Activated T-cell treated with anti-CD3 and anti-CD28 coated beads, Interleukin-2, amount 50 U/mL, for 24 hours (primary cell): Measurements from ENCODE around the gene DGKD.
"Not testable (repeated sequence)": the region's sequence is repeated elsewhere in the genome, so short reads cannot be mapped to it uniquely, and the experiment has no call there.

ENCODE experiments used
- DNase-seq: peaks from one replicate; pipeline ENCODE4 v3.0.0-alpha.2; 2020
- H3K27ac Mint-ChIP-seq: 2 replicates; pipeline ENCODE4 v1.8.0; 2020; ENCODE audit warnings: mild to moderate bottlenecking, mixed read lengths
- H3K27me3 Mint-ChIP-seq: 2 replicates; pipeline ENCODE4 v1.8.0; 2020; ENCODE audit warnings: mixed read lengths
- H3K36me3 Mint-ChIP-seq: 2 replicates; pipeline ENCODE4 v1.8.0; 2020; ENCODE audit warnings: low read depth, mixed read lengths
- H3K4me1 Mint-ChIP-seq: 2 replicates; pipeline ENCODE4 v1.8.0; 2020; ENCODE audit warnings: low read depth, mixed read lengths
- H3K4me3 Mint-ChIP-seq: 2 replicates; pipeline ENCODE4 v1.8.0; 2020; ENCODE audit warnings: mild to moderate bottlenecking, moderate library complexity, mixed read lengths
- H3K9me3 Mint-ChIP-seq: 2 replicates; pipeline ENCODE4 v1.8.0; 2020; ENCODE audit warnings: mixed read lengths

The DGKD gene

GRCh38 chr2:233361297-233361696, 7.0 kb downstream of the DGKD start:
- Mint-ChIP-seq H3K4me3 (no peak overlapping the region), H3K9me3 (peaks cover 3% of the 10 kb centered on the region), H3K27me3 (no peaks in the 10 kb centered on the region), H3K4me1 (peaks cover 75% of the 10 kb centered on the region), H3K36me3 (peaks cover 78% of the 10 kb centered on the region), H3K27ac (peak overlapping the region; percentile 48)
- DNase-seq, result no peak

- Mint-ChIP-seq H3K4me1 (peaks cover 70% of the 10 kb centered on the region), H3K27ac (no peak overlapping the region), H3K4me3 (no peak overlapping the region), H3K27me3 (no peaks in the 10 kb centered on the region), H3K36me3 (peaks cover 71% of the 10 kb centered on the region), H3K9me3 (peaks cover 3% of the 10 kb centered on the region)
- DNase-seq, result no peak
These were observed 8.4 kb downstream of the DGKD start for GRCh38 chr2:233362742-233363141.

GRCh38 chr2:233363744-233364235, 9.5 kb downstream of the DGKD start:
- Mint-ChIP-seq H3K4me1 (peaks cover 70% of the 10 kb centered on the region), H3K27me3 (no peaks in the 10 kb centered on the region), H3K4me3 (no peak overlapping the region), H3K9me3 (peaks cover 3% of the 10 kb centered on the region), H3K36me3 (peaks cover 69% of the 10 kb centered on the region), H3K27ac (peak overlapping the region; percentile 3)
- no peak for DNase-seq

GRCh38 chr2:233365861-233366520, 11.7 kb downstream of the DGKD start:
- Mint-ChIP-seq H3K36me3 (peaks cover 60% of the 10 kb centered on the region), H3K9me3 (peaks cover 3% of the 10 kb centered on the region), H3K4me3 (no peak overlapping the region), H3K27ac (peak overlapping the region; percentile 69), H3K27me3 (no peaks in the 10 kb centered on the region), H3K4me1 (peaks cover 69% of the 10 kb centered on the region)
- DNase-seq, result no peak

- Mint-ChIP-seq H3K36me3 (peaks cover 63% of the 10 kb centered on the region), H3K27ac (peak overlapping the region; percentile 52), H3K4me3 (no peak overlapping the region), H3K4me1 (peaks cover 65% of the 10 kb centered on the region), H3K27me3 (no peaks in the 10 kb centered on the region), H3K9me3 (peaks cover 3% of the 10 kb centered on the region)
- DNase-seq, result no peak
These were observed 13.3 kb downstream of the DGKD start for GRCh38 chr2:233367586-233367985.

GRCh38 chr2:233368756-233369155, 14.5 kb downstream of the DGKD start:
- no peaks in the 10 kb centered on the region for H3K27me3 Mint-ChIP-seq
- peaks cover 63% of the 10 kb centered on the region for H3K36me3 Mint-ChIP-seq
- peaks cover under 1% of the 10 kb centered on the region for H3K9me3 Mint-ChIP-seq
- DNase-seq, result no peak
- H3K27ac Mint-ChIP-seq, result peak overlapping the region; percentile 32
- H3K4me1 Mint-ChIP-seq, result peaks cover 61% of the 10 kb centered on the region
- no peak overlapping the region for H3K4me3 Mint-ChIP-seq

- peaks cover 57% of the 10 kb centered on the region for H3K4me1 Mint-ChIP-seq
- H3K4me3 Mint-ChIP-seq, result no peak overlapping the region
- no peak for DNase-seq
- peak overlapping the region; percentile 61 for H3K27ac Mint-ChIP-seq
- H3K27me3 Mint-ChIP-seq, result no peaks in the 10 kb centered on the region
- no peaks in the 10 kb centered on the region for H3K9me3 Mint-ChIP-seq
- peaks cover 58% of the 10 kb centered on the region for H3K36me3 Mint-ChIP-seq
These were observed 15.2 kb downstream of the DGKD start for GRCh38 chr2:233369462-233369861.

- Mint-ChIP-seq H3K4me3 (no peak overlapping the region), H3K36me3 (peaks cover 56% of the 10 kb centered on the region), H3K27ac (no peak overlapping the region), H3K4me1 (peaks cover 54% of the 10 kb centered on the region), H3K27me3 (no peaks in the 10 kb centered on the region), H3K9me3 (no peaks in the 10 kb centered on the region)
- no peak for DNase-seq
These were observed 15.8 kb downstream of the DGKD start for GRCh38 chr2:233369897-233370685.

GRCh38 chr2:233371641-233372040, 17.3 kb downstream of the DGKD start:
- no peak for DNase-seq
- H3K4me3 Mint-ChIP-seq, result no peak overlapping the region
- H3K4me1 Mint-ChIP-seq, result peaks cover 49% of the 10 kb centered on the region
- peaks cover 61% of the 10 kb centered on the region for H3K36me3 Mint-ChIP-seq
- H3K9me3 Mint-ChIP-seq, result no peaks in the 10 kb centered on the region
- no peaks in the 10 kb centered on the region for H3K27me3 Mint-ChIP-seq
- H3K27ac Mint-ChIP-seq, result no peak overlapping the region

- DNase-seq, result no peak
- Mint-ChIP-seq H3K36me3 (peaks cover 65% of the 10 kb centered on the region), H3K4me1 (peaks cover 46% of the 10 kb centered on the region), H3K9me3 (no peaks in the 10 kb centered on the region), H3K27ac (no peak overlapping the region), H3K4me3 (no peak overlapping the region), H3K27me3 (no peaks in the 10 kb centered on the region)
These were observed 18.6 kb downstream of the DGKD start for GRCh38 chr2:233372855-233373254.

GRCh38 chr2:233373316-233373715, 19.0 kb downstream of the DGKD start:
- H3K4me3 Mint-ChIP-seq, result no peak overlapping the region
- no peaks in the 10 kb centered on the region for H3K9me3 Mint-ChIP-seq
- peaks cover 41% of the 10 kb centered on the region for H3K4me1 Mint-ChIP-seq
- no peak overlapping the region for H3K27ac Mint-ChIP-seq
- peaks cover 62% of the 10 kb centered on the region for H3K36me3 Mint-ChIP-seq
- no peaks in the 10 kb centered on the region for H3K27me3 Mint-ChIP-seq
- no peak for DNase-seq

- not testable (repeated sequence) for DNase-seq, H3K9me3 Mint-ChIP-seq, H3K4me3 Mint-ChIP-seq, H3K27me3 Mint-ChIP-seq
- peaks cover 38% of the 10 kb centered on the region for H3K4me1 Mint-ChIP-seq
- peaks cover 57% of the 10 kb centered on the region for H3K36me3 Mint-ChIP-seq
- H3K27ac Mint-ChIP-seq, result peak overlapping the region; percentile 48
These were observed 20.5 kb downstream of the DGKD start for GRCh38 chr2:233374776-233375175.

- no peaks in the 10 kb centered on the region for H3K27me3 Mint-ChIP-seq
- peak overlapping the region; percentile 48 for H3K27ac Mint-ChIP-seq
- no peaks in the 10 kb centered on the region for H3K9me3 Mint-ChIP-seq
- no peak for DNase-seq
- no peak overlapping the region for H3K4me3 Mint-ChIP-seq
- peaks cover 53% of the 10 kb centered on the region for H3K36me3 Mint-ChIP-seq
- peaks cover 45% of the 10 kb centered on the region for H3K4me1 Mint-ChIP-seq
These were observed 21.4 kb downstream of the DGKD start for GRCh38 chr2:233375490-233376314.

GRCh38 chr2:233379034-233379433, 24.7 kb downstream of the DGKD start:
- H3K27me3 Mint-ChIP-seq, result no peaks in the 10 kb centered on the region
- peaks cover 67% of the 10 kb centered on the region for H3K4me1 Mint-ChIP-seq
- H3K4me3 Mint-ChIP-seq, result no peak overlapping the region
- peaks cover 47% of the 10 kb centered on the region for H3K36me3 Mint-ChIP-seq
- DNase-seq, result no peak
- peak overlapping the region; percentile 4 for H3K27ac Mint-ChIP-seq
- no peaks in the 10 kb centered on the region for H3K9me3 Mint-ChIP-seq
